Vagina (tissue), 2 donors: Measurements from ENCODE around the gene SHROOM2.

Experiments
- POLR2AphosphoS5 ChIP-seq, 2 donors: sonication (generic); formaldehyde crosslinking; IDR thresholded peaks; one replicate each; pipeline ENCODE4 v1.9.0; 2017; ENCODE audit warnings: antibody characterized with exemption in 2 of 2, mild to moderate bottlenecking in 2 of 2, low read depth in 1 of 2; ENCODE audit not compliant: insufficient read depth in 1 of 2
- TF ChIP-seq, protein P1 (sequence below), 3 experiments: fragments of 450-650 bp in 2 of 3; fragments of 200-600 bp in 1 of 3; sonication (generic) in 1 of 3; IDR thresholded peaks; one replicate each; pipeline ENCODE4 v1.5.1; 2017 to 2019; ENCODE audit warnings: antibody characterized with exemption in 3 of 3, mild to moderate bottlenecking in 2 of 3, moderate library complexity in 2 of 3

DNA sequence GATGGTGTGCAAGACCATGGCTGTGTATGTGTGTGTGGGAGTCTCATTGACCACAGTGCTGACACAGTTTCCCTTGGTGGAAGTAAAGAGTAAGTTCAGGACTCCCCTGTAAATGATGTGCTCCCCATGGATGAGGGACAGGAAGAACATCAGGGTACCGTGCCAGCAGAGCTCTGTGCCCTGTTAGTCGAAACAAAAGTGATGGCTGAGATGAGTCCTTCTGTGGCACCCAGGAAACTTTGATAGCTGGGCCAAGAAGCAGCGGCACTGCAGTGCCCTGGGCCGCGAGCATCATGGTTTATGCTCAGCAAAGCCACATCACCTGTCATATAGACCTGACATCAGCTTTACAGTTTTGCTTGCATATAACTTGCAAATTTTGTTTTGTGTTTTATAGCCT lies 119.5 kb downstream of the SHROOM2 start:
- TF ChIP-seq POLR2AphosphoS5 (IDR thresholded peaks at IDR 0.05; ENCODE audit: insufficient read depth in 1 of 2, low read depth in 1 of 2), result no peak
- TF ChIP-seq, protein P1, sequence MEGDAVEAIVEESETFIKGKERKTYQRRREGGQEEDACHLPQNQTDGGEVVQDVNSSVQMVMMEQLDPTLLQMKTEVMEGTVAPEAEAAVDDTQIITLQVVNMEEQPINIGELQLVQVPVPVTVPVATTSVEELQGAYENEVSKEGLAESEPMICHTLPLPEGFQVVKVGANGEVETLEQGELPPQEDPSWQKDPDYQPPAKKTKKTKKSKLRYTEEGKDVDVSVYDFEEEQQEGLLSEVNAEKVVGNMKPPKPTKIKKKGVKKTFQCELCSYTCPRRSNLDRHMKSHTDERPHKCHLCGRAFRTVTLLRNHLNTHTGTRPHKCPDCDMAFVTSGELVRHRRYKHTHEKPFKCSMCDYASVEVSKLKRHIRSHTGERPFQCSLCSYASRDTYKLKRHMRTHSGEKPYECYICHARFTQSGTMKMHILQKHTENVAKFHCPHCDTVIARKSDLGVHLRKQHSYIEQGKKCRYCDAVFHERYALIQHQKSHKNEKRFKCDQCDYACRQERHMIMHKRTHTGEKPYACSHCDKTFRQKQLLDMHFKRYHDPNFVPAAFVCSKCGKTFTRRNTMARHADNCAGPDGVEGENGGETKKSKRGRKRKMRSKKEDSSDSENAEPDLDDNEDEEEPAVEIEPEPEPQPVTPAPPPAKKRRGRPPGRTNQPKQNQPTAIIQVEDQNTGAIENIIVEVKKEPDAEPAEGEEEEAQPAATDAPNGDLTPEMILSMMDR (IDR thresholded peaks at IDR 0.05), result no peak
